Measurements from ENCODE around the gene UCN.

DNA sequence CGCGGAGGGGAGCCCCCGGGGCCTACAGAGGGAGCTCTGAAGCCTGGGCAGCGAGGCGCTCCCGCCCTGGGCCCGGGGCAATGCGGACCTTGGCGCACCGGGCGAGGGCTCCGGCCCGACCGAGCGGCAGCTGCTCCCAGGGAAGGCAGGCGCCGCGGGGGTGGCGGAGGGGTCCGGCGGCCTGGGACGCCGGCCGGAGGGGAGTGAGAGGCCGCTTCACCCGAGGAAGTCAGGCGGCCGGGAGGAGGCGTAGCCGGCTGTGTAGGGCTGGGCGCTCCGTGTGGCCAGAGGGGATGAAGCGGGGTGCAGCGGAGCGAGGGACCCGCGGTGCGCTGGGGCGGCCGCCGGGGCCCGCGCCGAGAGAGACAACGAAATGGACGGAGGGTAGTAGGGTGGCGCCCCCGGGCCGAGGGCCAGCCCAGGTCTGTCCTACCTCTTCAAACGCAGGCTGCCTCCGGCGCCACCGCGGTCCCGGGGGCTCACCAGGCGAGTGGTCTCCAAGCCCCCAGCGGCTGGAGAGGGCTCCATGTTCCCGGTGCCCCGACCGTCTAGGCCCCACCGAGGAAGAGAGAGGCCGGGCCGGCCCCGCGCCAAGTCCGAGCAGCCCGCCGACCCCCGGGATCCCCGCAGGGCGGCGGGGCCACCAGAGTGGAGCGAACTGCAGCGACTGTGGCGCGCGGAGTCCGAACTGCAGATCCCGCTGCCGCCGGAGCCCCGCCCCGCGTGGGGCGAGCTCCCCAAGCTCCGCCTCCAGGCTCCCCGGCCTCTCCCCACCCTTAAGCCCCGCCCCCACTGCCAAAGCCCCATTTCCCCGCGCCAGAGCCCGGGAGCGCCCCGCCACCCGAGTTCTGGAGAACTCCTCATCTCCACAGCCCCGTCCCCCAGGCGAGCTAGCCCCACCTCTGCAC lies 45.6 kb downstream of the UCN start, which contains the start of gene SLC30A3:
- TF ChIP-seq, protein P1, sequence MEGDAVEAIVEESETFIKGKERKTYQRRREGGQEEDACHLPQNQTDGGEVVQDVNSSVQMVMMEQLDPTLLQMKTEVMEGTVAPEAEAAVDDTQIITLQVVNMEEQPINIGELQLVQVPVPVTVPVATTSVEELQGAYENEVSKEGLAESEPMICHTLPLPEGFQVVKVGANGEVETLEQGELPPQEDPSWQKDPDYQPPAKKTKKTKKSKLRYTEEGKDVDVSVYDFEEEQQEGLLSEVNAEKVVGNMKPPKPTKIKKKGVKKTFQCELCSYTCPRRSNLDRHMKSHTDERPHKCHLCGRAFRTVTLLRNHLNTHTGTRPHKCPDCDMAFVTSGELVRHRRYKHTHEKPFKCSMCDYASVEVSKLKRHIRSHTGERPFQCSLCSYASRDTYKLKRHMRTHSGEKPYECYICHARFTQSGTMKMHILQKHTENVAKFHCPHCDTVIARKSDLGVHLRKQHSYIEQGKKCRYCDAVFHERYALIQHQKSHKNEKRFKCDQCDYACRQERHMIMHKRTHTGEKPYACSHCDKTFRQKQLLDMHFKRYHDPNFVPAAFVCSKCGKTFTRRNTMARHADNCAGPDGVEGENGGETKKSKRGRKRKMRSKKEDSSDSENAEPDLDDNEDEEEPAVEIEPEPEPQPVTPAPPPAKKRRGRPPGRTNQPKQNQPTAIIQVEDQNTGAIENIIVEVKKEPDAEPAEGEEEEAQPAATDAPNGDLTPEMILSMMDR (IDR thresholded peaks at IDR 0.05; ENCODE audit: low read length): no peak
- TF ChIP-seq EZH2 (IDR thresholded peaks at IDR 0.05; ENCODE audit: borderline replicate concordance, low read length): no peak
